ENCODE measurements around the gene RHOBTB3. TPM values are rescaled to one million over a fixed set of nuclear protein-coding genes. Genes with fewer than 3 reads are reported as not detected.

Gene RHOBTB3
- total and polyA plus RNA-seq, 2 donors (not counting 3 experiments of a cell fraction or from before 2014, with no cell fraction given), result 44.1 to 52.1 TPM

DNA sequence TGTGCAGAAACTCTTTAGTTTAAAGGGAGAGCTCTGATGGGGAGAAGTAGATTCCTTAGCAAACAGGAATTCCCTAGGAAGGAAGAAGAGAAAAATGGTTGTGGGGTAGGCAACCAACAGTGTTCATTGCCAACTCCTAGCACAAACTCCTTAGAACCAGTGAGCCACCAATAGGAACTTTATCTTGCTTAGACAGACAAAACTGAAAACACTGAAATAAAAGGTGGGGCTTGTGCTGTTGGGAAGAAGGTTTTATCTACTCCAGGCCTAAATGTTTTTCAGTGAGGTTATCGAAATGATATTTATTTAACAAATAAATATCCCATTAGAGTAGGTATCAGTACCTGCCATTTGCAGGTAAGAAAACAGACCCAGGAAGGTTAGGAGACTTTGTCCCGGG lies 99.1 kb downstream of the RHOBTB3 start:
- Histone ChIP-seq H3K4me2 (ENCODE audit: insufficient read depth, low read length) (no peak overlapping the region), H3K27ac (ENCODE audit: insufficient read depth, low read depth, low read length) (no peak overlapping the region), H3K36me3 (ENCODE audit: control insufficient read depth in 2 of 2, extremely low read depth in 1 of 2, insufficient read depth in 2 of 2, low read length in 2 of 2) (no peaks in the 10 kb centered on the region), H4K20me1 (replicated peaks; ENCODE audit: control insufficient read depth, extremely low read depth, insufficient read depth, low read length) (no peaks in the 10 kb centered on the region), H3K79me2 (ENCODE audit: control insufficient read depth, insufficient read depth, low read length) (no peaks in the 10 kb centered on the region), H3K9ac (replicated peaks; ENCODE audit: extremely low read depth, insufficient read depth, low read length) (no peak overlapping the region), H3K9me1 (replicated peaks; ENCODE audit: control insufficient read depth, extremely low read depth, insufficient read depth, low read length) (no peaks in the 10 kb centered on the region), H2AFZ (ENCODE audit: low read depth, low read length) (no peak overlapping the region), H3K4me3 (replicated peaks in 1 of 3; ENCODE audit: insufficient read depth in 1 of 3, low read depth in 1 of 3, low read length in 3 of 3) (no peak overlapping the region), H3K4me1 (ENCODE audit: control insufficient read depth, extremely low read depth, insufficient read depth, low read length) (peaks cover 4% of the 10 kb centered on the region), H3K27me3 (ENCODE audit: control insufficient read depth in 2 of 2, insufficient read depth in 2 of 2, low read length in 2 of 2) (peaks cover 0 to 6% of the 10 kb centered on the region in 2 experiments), H3K9me3 (replicated peaks; ENCODE audit: control insufficient read depth, insufficient read depth, low read length) (no peaks in the 10 kb centered on the region)
- intact Hi-C loops (cut with micrococcal nuclease) (no loop called here), dilution Hi-C loops (cut with MboI; ENCODE audit: extremely low pct_ligation_motif_present, low sequenced_read_pairs) (loop anchor here (25.0 kb wide), 1 partner anchor 193 kb away; the partner anchor contains the start of gene RFESD)
- POLR2A ChIA-PET, result no interaction called here
- CTCF ChIA-PET, result no interaction called here
- FAIRE-seq (no peak), DNase-seq (ENCODE audit: low read depth, low spot score) (no peak)
- TF ChIP-seq, protein P1, sequence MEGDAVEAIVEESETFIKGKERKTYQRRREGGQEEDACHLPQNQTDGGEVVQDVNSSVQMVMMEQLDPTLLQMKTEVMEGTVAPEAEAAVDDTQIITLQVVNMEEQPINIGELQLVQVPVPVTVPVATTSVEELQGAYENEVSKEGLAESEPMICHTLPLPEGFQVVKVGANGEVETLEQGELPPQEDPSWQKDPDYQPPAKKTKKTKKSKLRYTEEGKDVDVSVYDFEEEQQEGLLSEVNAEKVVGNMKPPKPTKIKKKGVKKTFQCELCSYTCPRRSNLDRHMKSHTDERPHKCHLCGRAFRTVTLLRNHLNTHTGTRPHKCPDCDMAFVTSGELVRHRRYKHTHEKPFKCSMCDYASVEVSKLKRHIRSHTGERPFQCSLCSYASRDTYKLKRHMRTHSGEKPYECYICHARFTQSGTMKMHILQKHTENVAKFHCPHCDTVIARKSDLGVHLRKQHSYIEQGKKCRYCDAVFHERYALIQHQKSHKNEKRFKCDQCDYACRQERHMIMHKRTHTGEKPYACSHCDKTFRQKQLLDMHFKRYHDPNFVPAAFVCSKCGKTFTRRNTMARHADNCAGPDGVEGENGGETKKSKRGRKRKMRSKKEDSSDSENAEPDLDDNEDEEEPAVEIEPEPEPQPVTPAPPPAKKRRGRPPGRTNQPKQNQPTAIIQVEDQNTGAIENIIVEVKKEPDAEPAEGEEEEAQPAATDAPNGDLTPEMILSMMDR (IDR thresholded peaks at IDR 0.05; ENCODE audit: extremely low read depth in 1 of 2, insufficient read depth in 1 of 2, low read depth in 1 of 2, low read length in 2 of 2), result no peak
- TF ChIP-seq MYC (IDR thresholded peaks at IDR 0.05; ENCODE audit: low read depth, low read length) (no peak), POLR2AphosphoS5 (IDR thresholded peaks at IDR 0.05; ENCODE audit: insufficient read depth, low read depth, low read length) (no peak), EZH2 (IDR thresholded peaks at IDR 0.05; ENCODE audit: borderline replicate concordance, low read depth, low read length, severe bottlenecking) (no peak), POLR2A (IDR thresholded peaks at IDR 0.05; ENCODE audit: low read depth, low read length) (no peak), GATA2 (IDR thresholded peaks at IDR 0.05; ENCODE audit: insufficient read depth, insufficient read length, low read depth, low read length) (no peak), FOS (IDR thresholded peaks at IDR 0.05; ENCODE audit: borderline replicate concordance, insufficient read depth, low read length) (no peak)
- TF ChIP-seq, protein P2, sequence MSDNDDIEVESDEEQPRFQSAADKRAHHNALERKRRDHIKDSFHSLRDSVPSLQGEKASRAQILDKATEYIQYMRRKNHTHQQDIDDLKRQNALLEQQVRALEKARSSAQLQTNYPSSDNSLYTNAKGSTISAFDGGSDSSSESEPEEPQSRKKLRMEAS (IDR thresholded peaks at IDR 0.05; ENCODE audit: insufficient read depth, insufficient read length), result no peak
- no TSS peak for BruUV-seq (replicated peaks)

Measured in endothelial cell of umbilical vein (primary cell).